SIG-M5 treated with dmso at 0.1 percent for 504 hours (cell line): ENCODE data around the gene CRHR1.
A peak's percentile ranks its signal among the peaks of the same experiment; 100 is the strongest.

Experiments
- DNase-seq: peaks from one replicate; lab custom pipeline; 2025; ENCODE audit not compliant: unreplicated experiment; lab: John Stamatoyannopoulos, UW

CRHR1 gene

DNA sequence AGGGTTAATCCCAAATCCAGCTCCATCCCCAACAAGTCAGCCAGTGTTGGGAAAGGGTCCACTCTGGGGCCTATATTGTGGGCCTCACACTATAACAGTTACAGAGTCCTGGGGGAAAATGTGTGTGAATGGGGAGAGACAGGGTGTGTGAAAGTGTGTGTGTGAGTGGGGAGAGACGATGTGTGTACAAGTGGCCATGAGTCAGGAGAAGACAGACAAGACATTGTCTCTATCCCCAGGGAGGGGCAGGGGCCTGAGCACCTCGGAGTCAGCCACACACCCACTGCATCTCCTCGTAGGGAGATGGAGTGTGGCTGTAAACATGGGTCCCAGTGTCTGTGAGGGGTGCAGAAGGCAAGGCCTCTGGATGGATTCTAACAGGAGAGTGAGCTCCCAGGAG lies 2.9 kb downstream of the CRHR1 start:
- DNase-seq: no peak

DNA sequence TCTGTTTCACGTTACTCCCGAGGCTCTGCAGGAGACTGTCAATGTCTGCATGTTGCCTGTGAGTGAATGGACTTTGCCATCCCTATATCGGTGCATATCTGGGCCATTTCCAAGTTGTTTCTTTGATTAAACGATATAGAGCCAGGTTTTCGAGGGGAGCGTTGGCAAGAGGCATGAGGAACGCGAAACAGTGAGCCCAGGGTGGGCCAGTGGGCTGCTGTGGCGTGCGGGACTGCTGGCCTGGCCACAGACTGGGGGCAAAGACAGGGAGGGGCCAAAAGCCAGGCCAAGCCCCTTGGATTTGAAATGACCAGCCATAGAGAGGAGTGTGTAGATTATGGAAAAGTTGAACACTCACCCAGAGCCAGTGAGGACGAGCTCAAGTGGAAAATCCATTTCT lies 3.5 kb downstream of the CRHR1 start:
- no peak for DNase-seq

DNA sequence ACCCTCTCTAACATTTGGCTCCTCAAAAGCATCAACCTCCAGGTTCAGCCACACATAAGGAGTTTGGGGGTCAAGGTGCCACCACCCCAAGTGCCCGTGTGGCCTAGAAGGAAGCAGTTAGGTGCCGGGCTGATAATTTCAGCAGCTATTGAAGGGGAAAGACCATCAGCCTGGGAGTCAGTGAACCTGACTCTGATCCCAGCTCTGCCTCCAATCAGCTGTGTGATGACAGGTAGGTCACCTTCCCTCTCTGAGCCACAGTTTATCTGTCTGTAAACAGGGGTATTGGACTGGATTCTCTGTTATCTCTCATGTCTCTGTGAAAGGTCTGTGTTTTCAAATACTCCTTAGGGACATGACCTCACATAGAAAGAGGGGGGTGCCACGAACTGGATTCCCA lies 3.9 kb downstream of the CRHR1 start:
- no peak for DNase-seq

DNA sequence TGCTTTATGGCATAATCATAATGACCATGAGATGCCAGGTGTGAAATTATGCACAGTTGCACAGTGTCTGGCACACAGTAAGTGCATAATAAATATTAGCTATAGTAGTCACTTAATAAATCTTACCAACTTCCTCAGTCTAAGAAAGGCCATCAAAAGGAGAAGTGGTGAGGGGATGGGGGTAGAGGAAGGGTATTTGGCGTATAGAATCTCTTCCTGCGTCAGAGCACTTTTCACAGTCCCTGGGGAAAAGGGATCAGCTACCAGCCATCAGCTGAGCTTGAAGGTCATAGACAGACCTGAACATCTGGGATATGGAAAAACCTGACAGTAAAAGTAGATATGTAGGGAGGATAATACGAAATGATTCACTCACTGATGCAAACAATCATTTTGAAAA lies 5.8 kb downstream of the CRHR1 start:
- DNase-seq: no peak

DNA sequence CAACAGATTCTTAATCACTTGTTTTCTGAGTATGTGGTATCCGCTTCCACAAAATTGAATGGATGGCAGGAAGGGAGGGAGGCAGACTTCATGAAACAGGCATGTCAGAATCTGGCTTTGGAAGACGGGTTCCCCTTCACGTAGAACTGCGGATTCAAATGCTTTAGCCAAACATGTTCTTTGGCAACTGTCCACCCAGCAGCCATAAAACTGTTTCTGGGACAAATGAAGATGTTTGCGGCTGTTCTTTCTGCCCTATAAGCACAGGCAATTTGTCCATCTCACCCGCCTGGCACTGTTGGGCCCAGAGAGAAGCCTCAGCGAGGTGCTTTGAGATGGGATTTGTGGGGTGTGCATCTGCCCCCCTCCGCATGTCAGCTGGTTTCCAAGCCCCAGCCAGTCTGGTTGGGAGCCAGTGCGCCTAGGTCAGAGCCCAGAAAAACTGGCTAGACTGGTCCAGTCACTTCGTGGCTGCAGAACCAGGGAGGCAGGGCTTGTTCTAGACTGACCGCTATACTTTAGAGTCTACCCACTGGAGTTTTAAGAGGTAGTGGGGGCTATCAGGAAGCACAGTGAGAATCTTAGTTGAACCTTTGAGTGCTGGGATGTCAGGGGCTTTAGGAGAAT lies 6.3 kb downstream of the CRHR1 start:
- DNase-seq: no peak

DNA sequence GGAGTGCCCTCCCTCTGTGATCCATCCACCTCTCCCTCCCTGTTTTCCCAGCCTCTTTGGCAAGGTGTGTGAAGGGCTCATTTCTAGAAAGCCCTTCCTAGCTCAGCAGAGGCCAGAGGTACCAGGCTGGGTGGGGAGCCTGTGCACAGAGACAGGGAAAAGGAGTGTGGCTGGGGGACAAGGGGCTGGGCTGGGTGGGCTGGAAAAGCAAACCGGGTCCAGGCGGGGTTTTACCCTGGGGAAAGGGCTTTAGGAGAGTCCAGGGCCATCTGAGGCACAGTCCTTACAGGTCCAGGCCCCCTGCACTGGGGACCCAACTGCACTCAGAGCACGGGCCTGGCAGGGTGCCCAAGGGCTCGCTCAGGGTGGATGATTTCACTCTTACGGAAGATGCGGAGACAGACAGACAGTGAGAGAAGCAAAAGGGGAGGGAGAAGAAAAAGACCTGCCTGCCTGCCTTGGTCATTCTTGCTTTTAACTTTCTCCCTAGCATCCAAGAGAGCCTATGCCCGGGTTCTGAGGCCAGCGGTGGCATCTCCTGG lies 7.0 kb downstream of the CRHR1 start:
- no peak for DNase-seq

DNA sequence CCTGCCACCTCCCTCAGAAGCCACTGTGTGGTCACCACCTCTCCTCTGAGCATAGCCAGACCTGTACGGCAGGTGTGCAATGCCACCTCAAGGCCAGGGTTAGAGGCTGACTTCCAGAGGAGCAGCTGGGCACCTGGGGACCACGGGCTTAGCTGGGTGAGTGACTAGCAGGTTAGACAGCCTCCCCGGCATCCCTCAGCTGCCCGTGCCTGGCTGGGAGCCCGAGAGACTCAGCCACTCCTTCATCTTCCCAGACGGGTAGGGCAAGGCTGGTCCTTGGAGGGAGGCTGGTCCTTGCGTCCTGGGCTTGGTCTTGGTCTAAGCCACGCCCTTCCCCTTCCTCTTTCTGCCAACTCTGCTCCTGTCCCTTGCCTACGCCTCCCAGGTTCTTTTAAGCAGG lies 7.8 kb downstream of the CRHR1 start:
- DNase-seq: no peak

DNA sequence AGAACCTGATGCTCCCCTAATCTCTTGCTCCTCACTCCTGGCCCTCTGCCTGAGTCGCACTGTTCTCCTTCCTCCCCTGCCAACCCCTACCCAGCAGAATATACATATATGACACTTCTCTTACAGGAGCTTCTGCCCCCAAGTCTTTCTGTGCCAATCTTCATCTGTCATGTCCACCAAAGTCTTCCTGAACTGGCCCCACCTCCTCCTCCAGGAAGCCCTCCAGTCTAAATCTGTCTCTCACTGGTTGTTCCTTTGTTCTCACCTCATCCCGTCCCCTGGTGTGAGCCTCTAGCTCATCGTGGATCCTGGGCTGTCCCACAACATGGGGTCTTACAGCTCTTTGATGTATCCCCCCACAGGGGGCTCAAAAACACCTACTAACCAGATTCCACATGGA lies 8.3 kb downstream of the CRHR1 start:
- DNase-seq: no peak

DNA sequence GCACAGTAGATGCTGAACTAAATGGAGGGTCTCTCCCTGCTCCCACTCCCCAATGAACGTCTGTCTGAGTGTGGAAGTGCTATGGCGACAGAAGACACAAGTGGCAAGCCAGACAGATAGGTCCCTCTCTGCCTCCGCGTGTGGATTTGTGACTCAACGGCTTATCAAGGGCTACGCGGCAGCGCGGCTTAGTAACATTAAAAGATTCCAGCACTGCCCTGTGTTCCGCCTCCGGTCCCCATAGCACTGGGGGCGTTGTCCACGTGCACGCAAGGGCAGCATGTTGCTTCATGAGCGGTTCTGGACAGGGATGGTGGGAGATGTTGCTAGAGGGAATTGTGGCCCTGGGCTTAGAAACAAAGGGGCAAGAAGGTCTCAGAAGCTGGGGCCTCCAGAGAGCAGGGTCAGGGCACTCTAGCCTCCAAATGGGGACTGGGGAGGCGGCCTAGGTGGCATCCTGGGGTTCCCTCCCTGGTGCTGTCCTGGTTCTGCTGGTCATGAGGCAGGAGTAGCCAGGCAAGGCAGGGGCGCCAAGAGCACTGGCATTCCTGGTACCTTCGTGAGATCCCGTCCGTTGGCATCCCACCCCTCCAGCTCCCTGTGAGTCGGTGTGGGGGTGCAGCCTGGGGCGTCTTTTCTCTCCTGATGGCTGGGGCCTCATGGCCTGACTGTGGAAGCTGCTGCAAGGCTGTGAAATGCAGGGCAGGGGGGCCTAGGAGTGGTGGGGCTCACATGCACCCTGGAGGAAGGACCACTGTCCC lies 9.1 kb downstream of the CRHR1 start:
- DNase-seq: no peak

DNA sequence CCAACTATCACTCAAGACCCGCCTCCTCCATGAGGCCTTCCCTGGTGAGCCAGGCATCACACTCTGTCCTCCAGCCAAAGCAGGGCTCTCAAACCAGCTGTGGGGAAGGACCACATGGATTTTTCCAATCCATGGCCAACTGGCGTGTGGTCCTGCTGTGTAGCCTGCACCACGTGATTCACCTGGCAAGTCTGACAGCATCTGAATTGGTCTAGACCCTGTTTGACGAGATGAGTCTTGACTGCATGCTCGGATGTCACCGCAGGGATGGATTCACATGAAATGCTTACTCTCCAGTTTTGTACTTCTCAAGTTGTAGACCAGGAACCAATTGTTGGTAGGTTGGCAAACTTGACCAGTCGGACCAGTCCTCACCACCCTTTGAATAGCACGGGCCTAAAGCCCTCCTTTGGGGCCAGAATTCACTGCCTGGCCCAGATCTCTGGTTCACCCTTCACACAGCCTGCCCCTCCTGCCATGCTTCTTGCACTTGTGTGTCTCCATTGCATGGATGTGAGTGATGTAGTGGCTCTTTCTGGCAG lies 9.9 kb downstream of the CRHR1 start:
- no peak for DNase-seq

DNA sequence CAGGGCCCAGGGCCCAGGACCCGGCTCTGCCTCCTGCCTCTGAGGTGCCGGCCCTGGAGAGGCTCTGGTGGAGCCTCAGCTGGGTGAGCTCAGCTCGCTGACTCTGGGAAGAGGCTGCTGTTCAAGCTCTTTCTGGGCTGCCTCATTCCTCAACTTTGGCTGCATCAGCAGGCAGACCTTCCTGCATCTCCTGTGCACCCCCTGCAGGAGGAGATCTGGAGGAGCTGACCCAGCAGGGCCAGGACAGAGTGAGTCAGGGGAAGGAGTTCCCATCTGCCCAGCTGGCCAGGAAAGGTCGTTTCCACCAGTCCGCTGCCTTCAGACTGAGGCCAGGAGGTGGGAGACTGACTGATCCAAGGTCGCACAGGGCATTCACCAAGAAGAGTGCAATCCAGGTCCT lies 10.7 kb downstream of the CRHR1 start:
- DNase-seq: no peak

DNA sequence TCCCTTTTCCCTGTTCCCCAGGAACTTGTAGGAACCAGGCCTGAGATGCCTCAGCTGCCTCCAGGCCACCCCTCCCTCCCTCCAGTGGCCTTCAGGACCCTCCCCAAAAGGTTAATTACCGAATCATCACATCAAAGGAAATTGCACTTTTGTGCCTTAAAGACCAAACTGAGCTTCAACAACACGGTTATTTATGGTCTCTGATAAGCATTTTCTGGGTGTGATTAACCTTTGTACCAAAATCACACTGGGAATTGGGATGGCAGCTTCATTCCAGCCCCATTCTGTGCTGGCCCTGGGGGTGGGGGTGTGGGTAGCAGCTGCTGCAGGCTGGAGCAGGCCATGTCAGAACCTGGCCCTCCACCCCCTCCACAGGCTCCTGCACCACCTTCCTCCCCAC lies 16.7 kb downstream of the CRHR1 start:
- no peak for DNase-seq

DNA sequence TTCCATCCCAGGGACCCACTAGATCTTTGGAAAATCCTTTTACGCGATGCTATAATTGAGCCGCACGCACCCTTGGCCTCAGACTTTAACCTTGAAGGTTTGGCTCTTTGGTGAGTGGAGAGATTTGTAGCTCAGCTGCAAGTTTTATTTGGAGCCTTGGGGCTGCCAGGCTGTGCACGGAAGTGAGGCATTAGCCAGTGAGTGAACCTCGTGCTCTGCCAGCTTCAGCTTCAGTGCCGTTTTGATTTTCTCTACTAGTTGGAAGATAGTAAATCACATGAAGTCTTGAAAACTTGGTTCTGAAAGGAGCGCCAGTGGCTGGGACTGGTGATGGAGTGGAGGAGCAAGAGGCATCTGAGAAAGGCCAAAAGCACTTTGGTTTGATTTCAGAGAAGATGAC lies 17.3 kb downstream of the CRHR1 start:
- no peak for DNase-seq

DNA sequence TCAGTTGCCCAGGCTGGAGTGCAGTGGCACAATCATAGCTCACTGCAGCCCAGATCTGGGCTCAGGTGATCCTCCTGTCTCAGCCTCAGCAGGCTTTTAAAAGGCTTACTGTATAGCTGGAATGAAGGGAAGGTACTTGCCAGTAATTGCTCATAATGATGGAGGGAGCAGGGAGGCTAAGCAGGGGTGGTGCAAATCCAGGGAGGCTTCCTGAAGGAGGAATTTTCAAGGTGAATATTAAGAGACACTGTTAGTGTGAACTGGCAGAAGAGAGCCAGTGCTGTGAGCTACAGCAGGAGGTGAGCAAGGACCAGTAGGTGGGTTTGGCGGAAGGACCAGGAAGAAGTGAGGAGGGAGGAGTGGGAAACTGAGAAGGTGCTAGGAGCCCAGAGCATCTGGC lies 24.7 kb downstream of the CRHR1 start:
- DNase-seq: no peak

DNA sequence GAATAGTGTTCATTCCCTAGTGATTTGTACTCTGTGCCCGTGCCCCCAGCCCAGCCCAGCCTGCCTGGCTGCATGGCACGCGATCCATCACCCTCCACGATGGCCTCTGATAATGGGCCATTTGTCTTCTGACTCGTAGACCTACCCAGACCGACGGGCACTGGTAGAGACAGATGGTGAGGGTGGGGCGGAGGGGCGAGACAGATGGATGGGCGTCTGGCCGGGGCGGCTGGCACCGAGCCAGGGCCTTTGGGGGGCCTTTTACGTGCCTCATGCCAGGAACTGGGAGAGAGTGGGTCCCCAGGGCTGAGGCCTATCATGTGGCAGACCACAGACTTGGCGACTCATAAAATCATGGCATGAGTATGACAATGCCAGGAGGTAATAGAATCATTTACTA lies 25.4 kb downstream of the CRHR1 start:
- no peak for DNase-seq

DNA sequence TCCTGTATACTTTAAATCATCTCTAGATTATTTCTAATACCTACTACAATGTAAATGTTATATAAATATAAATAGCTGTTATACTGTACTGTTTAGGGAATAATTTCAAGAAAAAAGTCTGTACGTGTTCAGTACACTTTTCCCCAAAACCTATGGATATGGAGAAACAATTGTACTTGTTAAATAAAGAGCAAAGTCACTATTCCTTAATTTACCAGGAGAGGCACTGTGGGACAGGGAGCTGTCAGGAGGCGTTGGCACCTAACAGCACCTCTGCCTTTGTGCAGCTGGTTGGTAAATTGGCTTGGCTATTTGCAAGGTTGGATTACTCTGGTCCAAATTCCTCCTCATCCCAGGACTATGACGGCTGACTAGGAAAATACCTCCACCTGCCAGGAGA lies 28.0 kb downstream of the CRHR1 start:
- DNase-seq: peak; percentile 24

DNA sequence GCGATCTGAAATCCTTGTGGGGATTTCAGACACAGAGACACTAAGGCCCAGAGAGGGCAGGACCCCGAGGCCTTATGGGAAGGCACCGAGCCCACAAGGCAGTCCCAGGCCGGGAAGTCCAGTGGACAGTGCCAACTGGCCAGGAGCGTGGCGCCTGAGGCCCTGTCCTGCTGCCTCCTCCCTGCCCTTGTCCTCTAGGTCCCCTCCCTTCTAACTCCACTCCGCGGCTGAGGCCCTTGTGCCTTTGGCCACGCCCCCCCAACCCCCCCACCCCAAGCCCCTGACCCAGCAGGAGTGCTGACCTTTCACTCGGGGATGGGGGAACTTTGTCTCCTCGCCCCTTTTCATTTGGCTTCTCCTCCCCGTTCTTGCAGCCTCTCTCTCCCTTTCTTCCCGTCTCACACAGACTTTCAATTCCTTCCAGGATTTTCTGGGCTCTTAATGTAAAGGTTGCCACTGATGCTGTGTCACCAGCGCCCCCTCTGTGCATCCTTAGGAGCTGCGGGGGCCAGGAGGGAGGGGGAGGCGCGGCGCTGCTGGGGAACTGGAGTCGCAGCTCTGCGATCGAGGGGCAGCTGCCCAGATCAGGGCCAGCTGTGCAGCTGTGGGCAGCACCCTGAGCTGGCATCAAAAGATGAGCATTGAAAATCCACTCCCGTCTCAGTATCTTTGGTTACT lies 29.1 kb downstream of the CRHR1 start:
- no peak for DNase-seq

DNA sequence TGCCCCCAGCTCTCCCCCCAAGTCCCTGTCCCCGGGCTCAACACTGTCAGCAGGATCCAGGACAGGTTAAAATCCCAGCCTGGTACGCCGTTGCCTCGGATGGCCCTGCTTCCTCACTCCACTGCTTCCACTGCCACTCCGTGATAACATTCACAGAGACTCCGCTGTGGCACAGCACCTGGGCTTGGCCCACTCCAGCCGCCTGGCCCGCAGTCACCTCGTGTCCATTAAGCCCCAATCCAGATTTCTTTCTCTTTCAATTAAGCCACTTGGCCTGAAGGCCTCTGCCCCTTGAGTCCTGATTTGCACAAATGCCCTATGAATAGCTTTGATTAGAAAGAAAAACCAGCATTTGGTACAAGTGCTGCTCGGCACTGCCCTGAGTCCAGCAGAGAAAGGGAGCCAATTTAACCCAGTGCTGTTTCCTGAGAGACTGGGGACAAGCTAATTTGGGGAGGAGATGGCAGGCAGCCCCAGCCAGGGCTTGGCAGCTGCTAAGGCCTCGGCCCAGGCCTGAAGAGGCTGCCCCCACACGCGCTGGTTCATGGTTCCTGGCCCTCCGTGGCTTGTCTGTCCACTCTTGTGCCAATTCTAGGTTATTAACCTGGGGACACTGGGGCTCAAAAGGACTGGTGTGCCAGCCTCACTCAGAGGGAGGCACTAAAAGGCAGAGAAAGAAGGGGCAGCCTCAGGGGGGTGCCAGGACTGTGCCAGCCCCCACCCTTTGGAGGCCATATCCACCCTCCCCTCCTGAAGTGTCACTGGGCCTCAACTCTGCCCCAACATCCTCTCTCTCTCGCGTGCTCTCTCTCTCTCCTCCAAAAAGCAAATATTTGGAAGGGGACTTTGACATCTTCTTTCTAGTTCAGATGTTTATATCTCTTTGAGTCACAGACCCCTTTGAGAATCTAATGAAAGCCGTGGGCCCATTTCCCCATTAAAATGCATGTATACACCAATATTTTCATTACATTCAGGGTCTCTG lies 30.8 kb downstream of the CRHR1 start:
- no peak for DNase-seq

DNA sequence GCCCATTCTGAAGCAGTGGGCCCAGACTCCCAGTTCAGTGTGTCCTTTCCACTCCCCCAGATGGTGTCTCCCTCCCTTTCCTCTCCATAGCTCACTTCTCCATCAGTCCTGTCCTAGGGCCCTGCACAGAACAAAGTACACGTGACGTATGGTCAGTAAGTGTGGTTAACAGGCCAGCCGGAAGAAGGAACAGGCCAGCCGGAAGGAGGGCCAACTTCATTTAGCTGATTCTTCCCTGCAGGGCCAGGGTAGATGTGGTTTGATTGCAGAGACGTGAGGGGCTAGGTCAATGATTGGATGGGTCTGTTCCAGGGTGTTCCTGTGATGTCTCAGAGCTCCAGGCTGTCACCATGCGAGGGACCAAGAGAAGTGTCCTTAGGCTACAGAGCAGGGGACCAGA lies 31.6 kb downstream of the CRHR1 start:
- DNase-seq: no peak

DNA sequence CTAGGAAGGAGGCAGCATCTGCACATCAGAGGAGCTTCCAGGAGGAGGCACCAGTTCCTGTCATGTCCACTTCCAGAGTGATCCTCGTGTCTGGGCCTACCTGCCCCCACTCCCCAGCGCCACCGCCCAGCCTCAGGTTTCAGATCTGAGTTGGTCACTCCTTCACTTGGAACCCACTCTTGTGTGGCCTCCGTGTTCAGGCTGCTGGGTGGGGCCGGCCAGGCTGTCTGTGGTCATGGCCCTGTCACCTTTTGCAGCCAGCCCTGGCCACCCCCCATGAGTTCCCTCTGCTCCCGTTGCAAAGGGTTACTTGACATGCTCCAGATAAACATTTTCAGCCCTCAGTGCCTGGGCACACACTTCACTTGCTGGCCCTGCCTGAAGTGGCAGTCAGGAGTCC lies 33.9 kb downstream of the CRHR1 start:
- DNase-seq: no peak

DNA sequence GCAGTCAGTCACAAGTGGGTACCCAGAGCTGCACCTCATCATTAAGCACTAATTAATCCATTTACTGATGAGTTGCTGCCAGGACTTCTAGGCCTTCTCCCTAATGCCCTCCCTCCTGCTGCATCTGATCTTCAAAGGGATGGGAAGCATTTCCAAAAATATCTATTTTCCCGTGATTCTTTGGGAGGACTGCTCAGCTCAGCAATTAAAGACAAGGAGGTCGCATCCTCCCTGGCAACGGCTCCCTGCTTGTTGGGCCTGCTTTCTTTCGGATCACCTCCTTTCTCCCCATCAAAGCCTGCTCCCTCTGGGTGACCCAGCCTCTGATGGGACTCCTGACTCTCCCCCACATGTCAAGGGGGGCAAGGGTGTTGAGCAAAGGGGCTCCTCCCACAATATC lies 34.6 kb downstream of the CRHR1 start:
- DNase-seq: no peak
